Choroid plexus epithelial cell (primary cell): Measurements from ENCODE around the gene TPK1.

Experiments used
- DNase-seq: peaks from one replicate; pipeline ENCODE4 v3.0.0-alpha.2; 2010; ENCODE audit warnings: low read depth
- H3K4me3 ChIP-seq: 2 replicates; pipeline ENCODE4 v1.5.1; 2011; ENCODE audit warnings: low read depth, mild to moderate bottlenecking, control low read depth, low read length, moderate library complexity
- TF ChIP-seq, protein P1 (sequence below): conservative IDR thresholded peaks from 2 replicates; pipeline ENCODE4 v1.5.1; 2011; ENCODE audit warnings: low read depth, mild to moderate bottlenecking, control low read depth, inconsistent platforms, low read length, moderate library complexity

TPK1 gene

DNA sequence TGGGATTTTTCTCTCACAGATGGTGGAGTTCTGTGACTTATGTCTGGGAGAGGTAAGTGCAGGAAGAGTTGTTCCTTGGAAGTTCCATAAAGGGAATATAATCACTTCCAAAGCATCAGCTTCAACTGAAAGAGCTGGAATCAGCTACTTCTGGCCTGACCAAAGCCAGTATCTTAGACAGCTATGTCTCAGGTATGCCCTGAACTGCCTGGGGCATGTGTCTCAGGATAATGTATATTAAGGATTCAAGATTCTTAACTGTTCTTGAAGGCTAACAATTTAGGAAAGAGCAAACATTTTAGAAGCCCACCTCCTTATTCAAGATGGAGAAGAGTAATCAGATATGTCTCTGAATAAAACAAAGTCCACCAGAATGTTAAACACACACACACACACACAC lies 420.0 kb downstream of the TPK1 start:
- DNase-seq: no peak
- no peak overlapping the region for H3K4me3 ChIP-seq
- TF ChIP-seq, protein P1, sequence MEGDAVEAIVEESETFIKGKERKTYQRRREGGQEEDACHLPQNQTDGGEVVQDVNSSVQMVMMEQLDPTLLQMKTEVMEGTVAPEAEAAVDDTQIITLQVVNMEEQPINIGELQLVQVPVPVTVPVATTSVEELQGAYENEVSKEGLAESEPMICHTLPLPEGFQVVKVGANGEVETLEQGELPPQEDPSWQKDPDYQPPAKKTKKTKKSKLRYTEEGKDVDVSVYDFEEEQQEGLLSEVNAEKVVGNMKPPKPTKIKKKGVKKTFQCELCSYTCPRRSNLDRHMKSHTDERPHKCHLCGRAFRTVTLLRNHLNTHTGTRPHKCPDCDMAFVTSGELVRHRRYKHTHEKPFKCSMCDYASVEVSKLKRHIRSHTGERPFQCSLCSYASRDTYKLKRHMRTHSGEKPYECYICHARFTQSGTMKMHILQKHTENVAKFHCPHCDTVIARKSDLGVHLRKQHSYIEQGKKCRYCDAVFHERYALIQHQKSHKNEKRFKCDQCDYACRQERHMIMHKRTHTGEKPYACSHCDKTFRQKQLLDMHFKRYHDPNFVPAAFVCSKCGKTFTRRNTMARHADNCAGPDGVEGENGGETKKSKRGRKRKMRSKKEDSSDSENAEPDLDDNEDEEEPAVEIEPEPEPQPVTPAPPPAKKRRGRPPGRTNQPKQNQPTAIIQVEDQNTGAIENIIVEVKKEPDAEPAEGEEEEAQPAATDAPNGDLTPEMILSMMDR: no peak

GRCh38 chr7:144414815-144415214 lies 421.0 kb downstream of the TPK1 start:
- H3K4me3 ChIP-seq: no peak overlapping the region
- TF ChIP-seq, protein P1: no peak
- DNase-seq: no peak

DNA sequence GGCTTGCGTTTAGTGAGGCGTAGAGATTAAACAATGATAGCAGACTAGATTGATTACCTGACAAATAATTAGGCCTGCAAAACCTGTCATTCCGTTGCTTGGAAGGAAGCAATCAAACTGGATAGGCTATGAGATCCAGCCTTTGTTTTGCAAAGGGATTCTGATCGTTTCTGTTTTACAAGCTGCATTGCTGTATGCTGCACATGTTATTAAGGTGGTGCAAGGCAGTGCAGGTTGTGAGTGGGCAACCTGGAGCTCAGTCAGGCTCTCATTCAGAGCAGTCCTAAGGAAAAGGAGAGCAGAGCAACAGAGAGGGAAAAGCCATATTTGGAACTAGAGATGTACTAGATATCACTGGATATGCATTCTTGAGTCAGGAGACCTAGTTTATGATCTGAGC lies 425.4 kb downstream of the TPK1 start:
- no peak for DNase-seq
- no peak overlapping the region for H3K4me3 ChIP-seq
- TF ChIP-seq, protein P1: no peak

- no peak for DNase-seq
- H3K4me3 ChIP-seq: no peak overlapping the region
- TF ChIP-seq, protein P1: no peak
These were observed 427.7 kb downstream of the TPK1 start for GRCh38 chr7:144408121-144408520.

DNA sequence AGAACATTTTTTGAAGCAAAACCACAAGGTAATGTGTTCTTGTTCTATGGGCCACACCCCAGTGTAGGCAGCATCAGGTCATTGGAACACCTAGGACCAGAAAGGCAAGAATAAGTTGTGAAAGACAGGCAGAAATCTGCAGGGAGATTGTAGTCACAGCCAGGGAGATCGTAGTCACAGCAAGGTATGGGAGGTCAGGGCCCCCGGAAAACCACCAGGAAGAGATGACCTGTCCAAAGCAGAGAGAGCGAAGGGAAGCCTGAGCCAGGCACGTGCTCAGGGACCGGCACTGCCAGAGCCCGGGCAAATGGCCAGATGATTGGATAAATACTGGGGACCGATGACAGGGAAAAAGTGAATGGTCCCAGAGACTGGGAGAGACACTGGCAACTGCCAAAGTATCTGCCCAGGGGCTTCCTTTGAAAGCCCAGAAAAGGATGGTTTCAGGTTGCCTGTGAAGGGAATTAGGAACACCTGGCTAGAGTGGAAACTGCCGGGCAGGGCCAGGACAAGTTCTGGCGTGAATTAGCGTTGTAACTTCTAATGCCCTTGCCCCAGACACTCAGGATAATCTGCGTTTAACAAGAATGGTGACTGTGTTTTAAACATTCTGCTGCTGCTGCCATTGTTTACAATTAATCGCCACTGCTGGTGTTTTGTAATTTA lies 428.5 kb downstream of the TPK1 start:
- TF ChIP-seq, protein P1: no peak
- no peak for DNase-seq
- H3K4me3 ChIP-seq: no peak overlapping the region

- DNase-seq: no peak
- TF ChIP-seq, protein P1: no peak
- no peak overlapping the region for H3K4me3 ChIP-seq
These were observed 430.9 kb downstream of the TPK1 start for GRCh38 chr7:144404946-144405345.

- no peak for DNase-seq
- TF ChIP-seq, protein P1: no peak
- H3K4me3 ChIP-seq: no peak within 1 kb of the TSS
These were observed 432.2 kb downstream of the TPK1 start, which contains the start of gene NOBOX for GRCh38 chr7:144403649-144404061. NOBOX (minus strand) TSS chr7:144403693.
